Duodenal mucosa (tissue), 2 donors: ENCODE measurements around the gene CCDC88B.

Experiments
- H3K27ac ChIP-seq: one replicate; pipeline ENCODE4 v1.7.0; 2013; ENCODE audit warnings: low read depth, low read length
- H3K27me3 ChIP-seq, 2 donors: one replicate each; pipeline ENCODE4 v1.7.0; 2013; ENCODE audit warnings: low read length in 2 of 2, control low read depth in 1 of 2; ENCODE audit not compliant: insufficient read depth in 2 of 2, control insufficient read depth in 1 of 2
- H3K36me3 ChIP-seq, 2 donors: one replicate each; pipeline ENCODE4 v1.7.0; 2013; ENCODE audit warnings: low read length in 2 of 2, control low read depth in 1 of 2; ENCODE audit not compliant: insufficient read depth in 2 of 2, control insufficient read depth in 1 of 2
- H3K4me1 ChIP-seq, 2 donors: one replicate each; pipeline ENCODE4 v1.7.0; 2013; ENCODE audit warnings: low read length in 2 of 2, control low read depth in 1 of 2; ENCODE audit not compliant: insufficient read depth in 2 of 2, control insufficient read depth in 1 of 2
- H3K4me3 ChIP-seq, 2 donors: one replicate each; pipeline ENCODE4 v1.7.0; 2013; ENCODE audit warnings: low read length in 2 of 2, low read depth in 1 of 2
- H3K9ac ChIP-seq, 2 donors: one replicate each; pipeline ENCODE4 v1.7.0; 2013; ENCODE audit warnings: low read length in 2 of 2, low read depth in 1 of 2
- H3K9me3 ChIP-seq, 2 donors: one replicate each; pipeline ENCODE4 v1.7.0; 2013; ENCODE audit warnings: low read length in 2 of 2, control low read depth in 1 of 2; ENCODE audit not compliant: control insufficient read depth in 1 of 2

Gene CCDC88B

DNA sequence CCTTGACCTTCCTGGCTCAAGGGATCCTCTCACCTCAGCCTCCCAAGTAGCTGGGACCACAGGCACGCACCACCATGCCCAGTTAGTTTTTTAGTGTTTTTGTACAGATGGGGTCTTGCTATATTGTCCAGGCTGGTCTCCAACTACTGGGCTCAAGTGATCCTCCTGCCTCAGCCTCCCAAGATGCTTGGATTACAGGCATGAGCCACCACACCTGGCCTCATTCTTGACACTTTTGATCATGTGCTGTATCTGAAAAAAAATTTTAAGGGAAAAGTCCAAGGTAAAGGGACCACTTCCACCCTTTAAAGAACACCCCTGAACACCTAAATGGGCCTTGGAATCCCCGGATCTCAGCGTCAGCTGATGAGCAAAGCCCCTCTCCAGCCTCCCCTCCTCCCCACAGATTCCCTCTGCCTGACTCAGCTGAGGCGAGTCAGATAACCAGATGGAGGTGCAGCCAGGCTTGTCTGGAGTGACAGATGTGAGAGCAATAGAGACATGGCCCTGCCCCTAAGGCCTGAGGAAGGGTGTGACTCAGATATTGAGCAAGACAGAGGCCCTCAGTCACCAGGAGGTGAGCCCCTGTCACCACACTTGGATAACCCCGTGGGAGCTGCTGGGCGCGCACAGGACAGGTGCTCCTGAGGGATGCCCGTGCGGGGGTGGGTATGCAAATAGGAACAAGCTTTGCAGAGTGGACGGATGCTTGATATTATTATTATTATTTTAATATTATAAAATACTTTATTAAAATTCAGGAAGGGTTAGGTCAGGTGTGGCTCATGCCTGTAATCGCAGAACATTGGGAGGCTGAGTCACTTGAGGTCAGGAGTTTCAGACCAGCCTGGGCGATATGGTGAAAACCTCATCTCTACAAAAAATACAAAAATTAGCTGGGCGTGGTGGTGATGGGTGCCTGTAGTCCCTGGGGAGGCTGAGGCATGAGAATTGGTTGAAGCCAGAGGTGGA lies 5.0 kb upstream of the CCDC88B start:
- Histone ChIP-seq H3K4me3 (no peak overlapping the region), H3K9me3 (no peaks in the 10 kb centered on the region), H3K36me3 (no peaks in the 10 kb centered on the region), H3K27ac (no peak overlapping the region), H3K9ac (no peak overlapping the region), H3K27me3 (no peaks in the 10 kb centered on the region), H3K4me1 (peaks cover 21 to 31% of the 10 kb centered on the region in 2 donors)

- H3K9me3 ChIP-seq = no peaks in the 10 kb centered on the region
- H3K4me1 ChIP-seq = peaks cover 16 to 28% of the 10 kb centered on the region in 2 donors
Observed at GRCh38 chr11:64337538-64338249, 2.3 kb upstream of the CCDC88B start.

GRCh38 chr11:64338716-64339115 lies 1.3 kb upstream of the CCDC88B start:
- Histone ChIP-seq H3K4me3 (no peak overlapping the region), H3K9ac (no peak overlapping the region), H3K27me3 (no peaks in the 10 kb centered on the region), H3K27ac (no peak overlapping the region), H3K36me3 (no peaks in the 10 kb centered on the region), H3K4me1 (peaks cover 21 to 33% of the 10 kb centered on the region in 2 donors), H3K9me3 (no peaks in the 10 kb centered on the region)

More at GRCh38 chr11:64337538-64338249, 2.3 kb upstream of the CCDC88B start:
- Histone ChIP-seq H3K36me3 (no peaks in the 10 kb centered on the region), H3K27ac (no peak overlapping the region), H3K4me3 (no peak overlapping the region), H3K27me3 (no peaks in the 10 kb centered on the region), H3K9ac (no peak overlapping the region)

- Histone ChIP-seq H3K4me1 (peaks cover 21 to 33% of the 10 kb centered on the region in 2 donors), H3K27ac (no peak overlapping the region), H3K9me3 (no peaks in the 10 kb centered on the region), H3K4me3 (peak overlapping the region; percentile 49 to 57), H3K27me3 (no peaks in the 10 kb centered on the region), H3K36me3 (no peaks in the 10 kb centered on the region), H3K9ac (peak overlapping the region in 1 of 2 donors; percentile 36)
Observed at GRCh38 chr11:64339286-64339685, 718 bp upstream of the CCDC88B start.

DNA sequence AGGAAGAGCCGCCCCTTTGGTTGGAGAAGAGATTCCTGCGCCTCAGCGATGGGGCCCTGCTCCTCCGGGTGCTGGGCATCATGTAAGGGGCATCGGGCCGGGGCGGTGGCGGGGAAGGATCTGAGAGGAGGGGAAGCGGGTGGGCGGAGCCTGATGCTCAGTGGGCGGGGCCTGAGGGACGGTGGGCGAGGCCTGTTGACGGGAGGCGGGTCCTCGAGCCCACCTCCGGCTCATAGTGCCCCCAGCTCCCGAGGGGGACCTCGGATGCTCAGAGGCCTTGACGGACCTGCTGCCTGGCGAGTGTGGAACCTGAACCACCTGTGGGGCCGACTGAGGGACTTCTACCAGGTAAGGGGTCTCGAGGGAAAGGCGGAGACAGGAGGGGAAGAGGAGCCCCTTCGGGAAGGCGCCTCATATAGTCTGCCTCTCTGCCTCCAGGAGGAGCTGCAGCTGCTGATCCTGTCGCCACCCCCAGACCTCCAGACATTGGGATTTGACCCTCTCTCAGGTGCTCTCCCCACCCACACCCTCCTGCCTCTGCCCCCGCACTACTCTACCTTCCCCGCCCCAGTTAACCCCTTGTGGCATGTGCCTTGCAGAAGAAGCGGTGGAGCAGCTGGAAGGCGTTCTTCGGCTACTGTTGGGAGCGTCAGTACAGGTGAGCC lies 799 bp downstream of the CCDC88B start:
- H3K9ac ChIP-seq = no peak overlapping the region
- H3K27ac ChIP-seq = peak overlapping the region; percentile 50
- H3K4me1 ChIP-seq = peaks cover 21 to 28% of the 10 kb centered on the region in 2 donors
- no peaks in the 10 kb centered on the region for H3K9me3 ChIP-seq
- H3K4me3 ChIP-seq = peak overlapping the region in 1 of 2 donors; percentile 57
- H3K27me3 ChIP-seq = no peaks in the 10 kb centered on the region
- no peaks in the 10 kb centered on the region for H3K36me3 ChIP-seq

DNA sequence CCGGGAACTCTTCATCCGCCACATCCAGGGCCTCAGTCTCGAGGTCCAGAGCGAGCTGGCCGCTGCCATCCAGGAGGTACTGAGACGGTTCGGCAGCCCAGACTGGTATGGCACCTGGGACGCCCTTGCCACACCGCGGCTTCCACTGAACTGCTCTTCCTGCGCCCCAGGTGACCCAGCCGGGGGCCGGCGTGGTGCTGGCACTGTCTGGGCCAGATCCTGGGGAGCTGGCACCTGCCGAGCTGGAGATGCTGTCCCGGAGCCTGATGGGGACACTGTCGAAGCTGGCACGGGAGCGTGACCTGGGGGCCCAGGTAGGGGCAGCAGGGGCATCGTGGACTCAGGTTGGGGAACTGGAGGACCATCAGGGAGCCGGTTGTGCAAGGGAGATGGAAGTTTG lies 1.4 kb downstream of the CCDC88B start:
- H3K4me1 ChIP-seq = peaks cover 21 to 28% of the 10 kb centered on the region in 2 donors
- H3K9me3 ChIP-seq = no peaks in the 10 kb centered on the region
- no peak overlapping the region for H3K9ac ChIP-seq

GRCh38 chr11:64341851-64342791 lies 2.1 kb downstream of the CCDC88B start:
- Histone ChIP-seq H3K4me1 (peaks cover 21 to 28% of the 10 kb centered on the region in 2 donors), H3K36me3 (no peaks in the 10 kb centered on the region), H3K4me3 (peak overlapping the region; percentile 56 to 61), H3K9me3 (no peaks in the 10 kb centered on the region), H3K27ac (peak overlapping the region; percentile 32), H3K27me3 (no peaks in the 10 kb centered on the region), H3K9ac (peak overlapping the region; percentile 65 to 74)

More for the DNA sequence above, 1.4 kb downstream of the CCDC88B start:
- Histone ChIP-seq H3K4me3 (no peak overlapping the region), H3K27me3 (no peaks in the 10 kb centered on the region), H3K27ac (no peak overlapping the region), H3K36me3 (no peaks in the 10 kb centered on the region)

DNA sequence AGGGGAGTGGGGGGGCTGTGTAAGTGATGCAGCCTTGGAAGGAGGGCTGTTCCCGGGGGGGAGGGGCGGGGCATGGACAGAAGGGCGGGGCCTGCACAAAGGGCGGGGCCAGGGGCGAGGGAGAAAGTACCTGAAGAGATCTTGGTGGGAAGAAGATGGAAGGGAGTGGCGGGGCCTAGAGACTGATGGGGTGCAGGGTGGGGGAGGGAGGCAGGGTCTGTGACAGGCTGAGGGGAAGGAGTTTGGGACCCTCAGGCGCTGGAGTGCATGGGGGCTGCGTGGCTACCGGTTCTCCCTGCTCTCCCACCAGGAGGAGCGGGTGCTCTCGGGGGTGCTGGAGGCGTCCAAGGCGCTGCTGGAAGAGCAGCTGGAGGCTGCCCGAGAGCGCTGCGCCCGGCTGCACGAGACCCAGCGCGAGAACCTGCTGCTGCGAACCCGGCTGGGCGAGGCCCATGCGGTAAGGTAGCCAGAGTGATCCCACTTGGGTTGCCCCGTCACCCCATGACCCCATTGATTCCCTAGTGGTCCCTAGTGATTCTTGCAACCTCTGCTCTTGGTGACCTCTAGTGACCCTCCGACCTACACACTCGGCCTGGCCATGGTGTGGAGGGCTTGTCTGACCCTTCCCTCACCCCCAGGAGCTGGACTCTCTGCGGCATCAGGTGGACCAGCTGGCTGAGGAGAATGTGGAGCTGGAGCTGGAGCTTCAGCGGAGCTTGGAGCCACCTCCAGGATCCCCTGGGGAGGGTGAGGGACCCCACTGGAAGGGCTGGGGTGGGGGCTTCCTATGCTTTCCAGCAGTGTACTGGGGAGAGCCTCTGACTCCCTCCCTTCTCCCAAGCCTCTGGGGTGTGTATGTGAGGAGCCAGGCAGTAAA lies 3.1 kb downstream of the CCDC88B start:
- Histone ChIP-seq H3K9ac (no peak overlapping the region), H3K36me3 (no peaks in the 10 kb centered on the region), H3K9me3 (no peaks in the 10 kb centered on the region)

More for the DNA sequence above, 3.1 kb downstream of the CCDC88B start:
- Histone ChIP-seq H3K4me1 (peaks cover 21 to 28% of the 10 kb centered on the region in 2 donors), H3K4me3 (peak overlapping the region in 1 of 2 donors; percentile 22), H3K27me3 (no peaks in the 10 kb centered on the region), H3K27ac (no peak overlapping the region)
